ENCODE results near the gene HDAC4.

HDAC4 gene

GRCh38 chr2:239118264-239118663 lies 282.6 kb downstream of the HDAC4 start:
- in situ Hi-C loops (cut with MboI; ENCODE audit: low sequenced_read_pairs): no loop called here

- in situ Hi-C loops (cut with MboI; ENCODE audit: low sequenced_read_pairs): no loop called here
Observed at GRCh38 chr2:239117831-239118230, 283.0 kb downstream of the HDAC4 start.

- in situ Hi-C loops (cut with MboI; ENCODE audit: low sequenced_read_pairs): no loop called here
Observed at GRCh38 chr2:239116456-239117246, 284.2 kb downstream of the HDAC4 start.

GRCh38 chr2:239115616-239116015 lies 285.2 kb downstream of the HDAC4 start:
- in situ Hi-C loops (cut with MboI; ENCODE audit: low sequenced_read_pairs): no loop called here

- in situ Hi-C loops (cut with MboI; ENCODE audit: low sequenced_read_pairs): no loop called here
Observed at GRCh38 chr2:239114616-239115265, 286.1 kb downstream of the HDAC4 start.

GRCh38 chr2:239114119-239114581 lies 286.7 kb downstream of the HDAC4 start:
- in situ Hi-C loops (cut with MboI; ENCODE audit: low sequenced_read_pairs): no loop called here

GRCh38 chr2:239113615-239114014 lies 287.2 kb downstream of the HDAC4 start:
- in situ Hi-C loops (cut with MboI; ENCODE audit: low sequenced_read_pairs): no loop called here

- in situ Hi-C loops (cut with MboI; ENCODE audit: low sequenced_read_pairs): no loop called here
Observed at GRCh38 chr2:239113171-239113570, 287.6 kb downstream of the HDAC4 start.

GRCh38 chr2:239112127-239112774 lies 288.6 kb downstream of the HDAC4 start:
- in situ Hi-C loops (cut with MboI; ENCODE audit: low sequenced_read_pairs): no loop called here

GRCh38 chr2:239111401-239112100 lies 289.3 kb downstream of the HDAC4 start:
- in situ Hi-C loops (cut with MboI; ENCODE audit: low sequenced_read_pairs): no loop called here

- in situ Hi-C loops (cut with MboI; ENCODE audit: low sequenced_read_pairs): no loop called here
Observed at GRCh38 chr2:239110595-239111048, 290.2 kb downstream of the HDAC4 start.

GRCh38 chr2:239109928-239110545 lies 290.8 kb downstream of the HDAC4 start:
- in situ Hi-C loops (cut with MboI; ENCODE audit: low sequenced_read_pairs): no loop called here

- in situ Hi-C loops (cut with MboI; ENCODE audit: low sequenced_read_pairs): no loop called here
Observed at GRCh38 chr2:239109041-239109927, 291.5 kb downstream of the HDAC4 start.

- in situ Hi-C loops (cut with MboI; ENCODE audit: low sequenced_read_pairs): no loop called here
Observed at GRCh38 chr2:239108459-239108858, 292.4 kb downstream of the HDAC4 start.

- in situ Hi-C loops (cut with MboI; ENCODE audit: low sequenced_read_pairs): no loop called here
Observed at GRCh38 chr2:239107936-239108335, 292.9 kb downstream of the HDAC4 start.

GRCh38 chr2:239106966-239107365 lies 293.9 kb downstream of the HDAC4 start:
- in situ Hi-C loops (cut with MboI; ENCODE audit: low sequenced_read_pairs): no loop called here

GRCh38 chr2:239106314-239106908 lies 294.4 kb downstream of the HDAC4 start:
- in situ Hi-C loops (cut with MboI; ENCODE audit: low sequenced_read_pairs): no loop called here

GRCh38 chr2:239105234-239105633 lies 295.6 kb downstream of the HDAC4 start:
- in situ Hi-C loops (cut with MboI; ENCODE audit: low sequenced_read_pairs): no loop called here

- in situ Hi-C loops (cut with MboI; ENCODE audit: low sequenced_read_pairs): no loop called here
Observed at GRCh38 chr2:239104800-239105199, 296.0 kb downstream of the HDAC4 start.
